HG03558 (cell line): ENCODE measurements around the gene FGF4.

Experiments used
- ATAC-seq: cut with Tn5 transposase; IDR thresholded peaks from one replicate; pipeline ENCODE4 v1.9.1; 2021; ENCODE audit warnings: moderate number of reproducible peaks; ENCODE audit not compliant: unreplicated experiment; ENCODE audit errors: extremely low read depth

The FGF4 gene, protein sequence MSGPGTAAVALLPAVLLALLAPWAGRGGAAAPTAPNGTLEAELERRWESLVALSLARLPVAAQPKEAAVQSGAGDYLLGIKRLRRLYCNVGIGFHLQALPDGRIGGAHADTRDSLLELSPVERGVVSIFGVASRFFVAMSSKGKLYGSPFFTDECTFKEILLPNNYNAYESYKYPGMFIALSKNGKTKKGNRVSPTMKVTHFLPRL

DNA sequence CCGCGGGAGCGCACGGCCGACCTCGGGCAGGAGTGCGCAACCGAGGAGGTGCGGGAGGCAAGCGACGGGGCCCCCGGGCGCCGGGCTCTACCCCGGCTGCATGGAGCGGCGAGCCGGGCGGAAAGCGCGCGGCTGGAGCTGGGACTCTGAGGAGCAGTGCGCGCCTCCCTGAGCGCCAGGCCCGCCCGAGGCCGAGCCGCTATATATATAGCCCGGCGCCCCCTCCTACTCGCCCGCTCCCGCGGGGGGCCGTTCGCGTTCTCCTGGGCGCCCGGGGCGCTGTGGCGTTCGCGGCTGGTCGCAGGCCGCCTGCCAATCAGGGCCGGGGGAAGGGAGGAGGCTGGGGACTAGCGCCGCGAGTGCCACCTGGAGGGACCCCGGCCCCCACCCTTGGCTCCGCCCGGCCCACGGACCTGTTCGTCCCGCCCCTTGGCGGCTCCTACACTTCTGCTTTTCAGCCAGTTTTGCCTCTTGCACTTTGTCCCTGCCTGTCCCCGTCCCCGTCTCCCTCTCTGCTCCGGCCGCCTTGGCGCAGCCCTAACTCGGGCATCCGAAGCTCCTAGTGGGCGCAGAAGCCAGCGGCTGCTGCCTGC, at the start of gene FGF4:
TSS of gene FGF4 (minus strand) at position 179 of the 593 bp plus-strand sequence. CDS start 257 bp downstream, outside the sequence.
- no peak for ATAC-seq

DNA sequence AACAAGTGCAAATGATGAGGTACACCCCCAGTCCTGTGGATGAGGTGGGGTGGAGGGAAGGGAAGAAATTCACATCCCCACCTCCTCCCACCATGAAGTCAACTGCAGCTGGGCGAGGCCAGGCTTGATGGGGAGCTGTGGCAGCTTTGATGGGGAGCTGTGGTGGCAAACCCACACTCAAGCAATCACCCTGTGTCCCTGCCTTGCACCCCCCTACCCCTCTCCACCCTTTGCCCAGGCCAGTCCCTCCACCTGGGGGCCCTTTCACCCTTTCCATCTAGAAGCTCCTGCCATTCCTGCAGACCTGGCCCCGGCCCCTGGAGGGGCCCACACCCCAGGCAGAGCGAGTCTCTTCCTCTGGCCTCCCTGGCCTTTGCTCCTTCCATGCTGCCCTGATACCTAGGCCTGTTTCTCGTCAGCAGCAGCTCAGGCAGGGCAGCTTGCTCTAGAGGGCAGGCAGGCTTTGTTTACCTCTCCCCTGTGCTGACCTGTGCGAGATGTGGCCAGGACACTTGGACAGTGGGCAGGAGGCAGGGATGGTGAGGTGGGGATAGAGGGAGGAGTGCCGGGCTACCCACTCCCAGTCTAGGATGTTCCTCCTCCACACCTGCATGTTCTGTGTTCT, 48.6 kb upstream of the FGF4 start:
- ATAC-seq, result no peak

DNA sequence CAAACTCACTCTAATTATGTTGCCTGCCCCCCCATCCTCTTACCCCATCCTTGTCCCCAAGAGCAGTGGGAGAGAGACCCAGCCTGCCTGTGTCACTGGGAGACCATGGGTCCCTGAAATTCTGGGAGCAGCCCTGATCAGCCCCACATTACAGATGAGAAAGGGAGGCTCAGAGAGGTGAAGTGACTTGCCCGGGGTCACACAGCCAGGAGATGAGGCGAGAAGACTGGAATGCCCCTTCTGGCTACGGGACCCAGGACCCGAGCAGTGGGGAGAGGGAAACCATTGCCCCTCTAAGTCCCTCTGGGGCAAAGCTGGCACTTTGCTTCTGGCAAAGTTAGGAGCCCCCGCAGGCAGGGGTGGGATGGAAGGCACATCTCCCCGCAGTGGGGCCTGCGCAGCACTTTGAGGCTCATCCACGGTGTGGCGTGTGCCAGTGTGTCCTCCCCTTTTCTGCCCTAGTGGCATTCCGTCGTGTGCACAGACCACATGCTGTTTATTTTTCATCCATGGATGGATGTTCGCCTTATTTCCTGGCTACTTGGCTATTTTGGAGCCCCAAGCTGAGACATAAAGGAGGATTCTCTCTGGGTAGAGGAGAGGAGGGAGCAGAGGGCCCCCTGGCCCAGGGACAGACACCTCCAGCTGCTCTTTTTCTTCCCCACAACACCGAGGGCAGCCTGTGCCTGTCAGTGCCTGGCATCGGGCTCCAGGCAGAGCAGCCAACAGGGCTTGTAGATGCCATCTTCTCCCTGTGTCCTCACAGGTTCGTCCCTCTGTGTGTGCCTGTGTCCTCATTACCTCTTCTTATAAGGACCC, 47.7 kb upstream of the FGF4 start:
- ATAC-seq, result no peak

DNA sequence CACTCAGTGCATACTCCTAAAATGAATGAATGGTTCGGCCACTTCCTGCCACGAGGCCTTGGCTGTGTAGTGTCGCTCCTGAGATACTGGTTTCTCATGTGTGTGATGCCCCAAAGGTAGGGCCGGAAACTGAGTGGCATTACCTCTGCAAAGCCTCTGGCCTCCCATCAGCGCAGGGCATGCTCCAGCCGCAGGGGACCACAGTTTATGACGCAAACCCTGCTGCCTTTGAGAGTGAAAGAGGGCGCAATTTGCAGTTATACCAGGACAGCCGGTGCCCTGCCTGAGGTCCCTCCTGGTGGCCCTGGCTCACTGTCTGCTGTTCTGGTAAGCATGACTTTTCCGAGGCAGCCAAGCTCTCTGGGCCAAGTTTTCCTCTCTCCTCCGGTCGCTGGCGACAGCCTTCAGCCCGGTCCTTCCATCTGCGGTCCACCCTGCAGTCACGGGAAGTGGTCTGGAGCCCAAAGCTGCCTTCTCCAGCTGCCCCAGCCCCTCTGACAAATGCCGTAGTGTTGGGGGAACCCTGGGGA, 46.4 kb upstream of the FGF4 start:
- no peak for ATAC-seq

DNA sequence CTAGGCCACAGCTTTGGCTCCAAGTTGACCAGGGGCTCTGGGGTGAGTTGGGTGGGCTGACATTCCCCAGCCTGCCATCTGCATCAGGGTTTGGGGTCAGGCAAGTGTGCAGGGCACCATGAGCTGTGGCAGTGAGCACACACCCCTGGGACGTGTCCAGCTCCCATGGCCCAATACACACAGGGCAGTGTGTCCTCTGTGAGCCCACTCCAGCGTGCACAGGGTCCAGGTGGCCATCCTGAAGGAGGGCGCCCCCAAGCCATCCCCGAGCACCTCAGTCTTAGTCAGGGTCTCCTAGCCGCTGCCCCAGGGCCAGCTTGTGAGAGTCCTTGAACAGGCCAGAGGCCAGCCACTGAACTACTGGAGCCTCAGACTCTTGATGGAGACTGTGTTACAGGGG, 45.3 kb upstream of the FGF4 start:
- ATAC-seq, result no peak

DNA sequence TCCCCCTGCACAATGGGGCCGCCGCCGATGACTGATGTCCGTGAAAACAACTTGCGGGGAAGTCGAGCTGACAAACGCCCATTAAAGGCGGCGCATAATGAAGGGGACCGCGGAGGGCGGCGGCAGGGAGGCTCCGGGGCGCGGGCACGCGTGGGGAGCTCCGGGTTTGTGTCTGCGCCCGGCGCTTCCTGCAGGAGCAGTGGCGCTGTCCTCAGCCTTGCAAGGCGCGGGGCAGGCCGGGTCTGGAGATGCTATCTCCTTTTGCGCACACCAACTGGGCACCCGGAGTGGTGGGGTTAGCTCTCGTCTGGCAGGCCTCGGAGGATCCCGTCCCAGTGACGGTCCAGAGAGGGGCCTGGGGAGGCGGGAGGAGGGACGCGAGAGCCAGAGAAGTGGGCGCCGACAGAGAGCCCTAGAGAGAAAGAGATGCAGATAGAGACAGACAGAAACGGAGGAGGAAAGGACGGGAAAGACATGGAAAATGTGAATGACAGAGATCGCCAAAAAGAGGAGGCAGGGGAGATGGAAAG, 44.5 kb upstream of the FGF4 start:
- ATAC-seq, result no peak

DNA sequence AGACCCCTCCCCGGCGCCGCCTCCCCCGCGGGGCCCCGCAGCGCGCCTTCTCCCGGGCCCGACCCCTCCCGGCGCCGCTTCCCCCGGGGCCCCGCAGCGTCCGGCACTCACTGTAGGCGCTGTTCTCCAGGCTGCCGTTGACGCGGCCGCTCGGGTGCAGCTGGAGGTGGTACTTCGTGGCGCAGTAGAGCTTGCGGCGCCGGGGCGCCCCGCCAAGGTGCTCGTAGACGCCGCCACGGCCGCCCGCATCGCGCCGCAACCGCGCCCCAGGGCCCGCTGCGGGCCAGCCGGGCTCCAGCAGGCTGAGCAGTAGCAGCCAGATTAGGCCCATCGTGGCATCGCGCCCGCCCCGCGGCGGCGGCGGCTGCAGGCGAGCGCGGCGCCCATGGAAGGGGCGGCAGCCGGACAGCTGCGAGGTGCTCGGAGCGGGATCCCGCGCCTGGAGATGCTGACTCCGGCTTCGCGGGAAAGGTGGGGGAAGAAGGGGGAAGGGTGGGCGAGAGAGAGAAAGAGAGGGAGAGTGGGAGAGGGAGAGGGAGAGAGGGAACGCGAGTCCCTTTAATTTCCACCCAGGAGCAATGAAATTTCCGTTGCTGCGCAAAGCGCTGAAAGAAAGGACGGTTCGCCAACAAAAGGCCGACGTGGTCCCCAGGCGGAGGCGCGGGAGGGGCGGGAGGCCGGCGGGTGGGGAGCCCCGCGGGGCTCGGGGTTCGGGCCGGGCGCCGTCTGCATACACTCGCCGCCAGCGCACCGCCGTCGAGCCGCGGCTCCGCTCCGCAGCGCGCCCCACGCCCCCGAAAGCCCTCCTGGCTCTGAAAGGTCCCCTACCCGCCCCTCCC, 43.7 kb upstream of the FGF4 start, which contains the start of gene FGF3:
TSS of gene FGF3 (minus strand) at position 814 of the 839 bp plus-strand sequence. CDS start at position 331, 483 bp downstream.
- ATAC-seq, result no peak

DNA sequence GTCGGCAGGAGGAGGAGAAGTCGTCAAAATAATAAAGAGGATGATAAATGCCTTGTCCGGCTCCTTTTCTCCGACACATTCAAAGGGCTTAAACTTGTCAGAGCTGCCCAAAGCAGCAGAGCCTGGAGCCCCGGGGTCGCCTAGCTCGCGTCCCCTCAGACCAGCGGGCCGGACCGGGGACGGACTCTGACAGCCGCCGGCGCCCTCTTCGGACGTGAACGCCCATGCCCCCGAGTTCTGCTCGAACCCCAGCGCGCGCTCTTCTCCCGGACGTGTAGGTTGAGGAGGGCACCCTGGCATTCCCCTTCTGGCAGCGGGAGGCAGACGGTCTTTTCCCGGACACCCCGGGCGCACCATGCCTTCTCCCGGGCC, 43.1 kb upstream of the FGF4 start:
- ATAC-seq, result no peak

DNA sequence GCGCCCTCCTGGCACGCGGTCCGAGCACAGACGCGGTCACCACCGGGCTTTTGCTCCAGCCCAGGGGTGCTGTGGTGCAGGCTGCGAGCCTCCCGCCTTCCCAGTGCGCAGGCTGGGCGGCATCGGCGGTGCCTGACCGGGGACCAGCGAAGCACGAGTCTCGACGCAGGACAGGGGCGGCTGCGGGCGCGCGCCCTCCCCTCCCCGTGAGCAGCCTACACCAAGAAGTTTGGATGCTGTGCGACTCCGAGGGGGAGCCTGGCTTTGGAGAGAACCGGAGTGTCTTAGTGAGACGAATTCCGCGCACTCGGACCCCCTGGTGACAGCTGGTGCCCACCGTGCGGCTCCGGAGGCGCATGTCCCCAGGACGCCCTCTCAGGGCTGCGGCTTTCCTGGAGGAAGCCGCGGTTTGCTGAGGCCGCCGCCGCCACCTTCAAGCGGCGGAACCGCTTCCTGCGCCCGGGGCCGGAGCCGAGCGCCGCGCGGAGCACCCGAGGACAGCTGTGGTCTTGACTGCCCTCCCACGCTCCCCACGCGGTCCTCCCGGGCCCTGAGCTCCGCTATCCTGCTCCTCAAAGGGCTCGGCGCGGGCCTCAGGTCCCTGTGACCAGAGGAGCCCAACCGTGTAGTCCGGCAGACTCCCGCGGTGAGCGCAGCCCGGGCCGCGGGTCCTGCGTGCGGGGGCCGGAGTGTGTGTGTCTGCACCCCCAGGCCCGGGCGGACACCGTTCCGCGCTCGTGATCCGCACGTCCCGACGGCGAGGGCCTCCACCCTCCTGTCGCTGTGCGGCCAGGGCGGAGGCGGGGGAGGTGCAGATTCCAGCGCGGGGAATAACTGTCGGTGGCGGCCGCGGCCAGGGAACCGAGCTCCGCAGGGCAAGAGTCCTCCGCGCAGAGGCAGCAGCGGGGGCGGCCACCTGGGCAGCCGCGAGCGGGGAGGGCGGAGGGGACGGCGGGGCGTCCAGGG, 42.4 kb upstream of the FGF4 start:
- ATAC-seq, result no peak

DNA sequence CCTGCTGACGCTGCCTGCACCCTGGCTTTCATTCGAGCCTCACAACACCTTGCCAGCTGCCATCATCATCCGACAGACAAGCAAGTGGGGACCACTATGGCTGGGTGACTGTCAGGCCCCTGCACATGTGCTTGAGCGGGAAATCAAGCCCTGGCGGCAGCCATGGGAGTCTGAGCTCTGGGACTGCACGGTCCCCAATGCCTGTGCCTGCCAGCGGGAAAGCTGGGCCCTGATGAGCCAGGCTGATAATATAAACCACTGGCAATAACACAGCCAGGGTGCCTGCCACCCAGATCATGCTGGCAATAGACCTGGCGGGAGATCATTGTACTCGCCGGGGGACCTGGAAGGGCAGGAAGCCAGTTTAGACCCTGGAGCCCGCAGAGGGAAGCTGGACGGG, 41.5 kb upstream of the FGF4 start:
- no peak for ATAC-seq

DNA sequence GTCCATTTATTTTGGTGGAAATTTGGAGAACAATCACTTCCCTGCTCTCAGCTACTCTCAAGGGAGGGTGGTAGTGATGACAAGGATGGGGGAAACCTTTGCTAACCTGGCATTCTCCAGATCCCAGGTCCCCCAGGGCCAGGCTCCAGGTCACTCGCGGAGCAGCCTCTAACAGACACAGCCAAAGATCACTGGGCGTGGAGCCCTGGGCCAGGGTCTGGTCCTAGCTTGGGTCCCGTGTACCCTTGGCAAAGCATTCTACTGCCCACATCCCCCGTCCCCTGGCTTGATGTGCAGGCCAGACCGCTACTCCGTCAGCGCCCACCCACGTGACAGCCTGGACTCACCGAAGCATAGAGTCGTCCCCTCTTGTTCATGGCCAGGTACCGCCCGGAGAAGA, 40.8 kb upstream of the FGF4 start:
- ATAC-seq, result no peak

DNA sequence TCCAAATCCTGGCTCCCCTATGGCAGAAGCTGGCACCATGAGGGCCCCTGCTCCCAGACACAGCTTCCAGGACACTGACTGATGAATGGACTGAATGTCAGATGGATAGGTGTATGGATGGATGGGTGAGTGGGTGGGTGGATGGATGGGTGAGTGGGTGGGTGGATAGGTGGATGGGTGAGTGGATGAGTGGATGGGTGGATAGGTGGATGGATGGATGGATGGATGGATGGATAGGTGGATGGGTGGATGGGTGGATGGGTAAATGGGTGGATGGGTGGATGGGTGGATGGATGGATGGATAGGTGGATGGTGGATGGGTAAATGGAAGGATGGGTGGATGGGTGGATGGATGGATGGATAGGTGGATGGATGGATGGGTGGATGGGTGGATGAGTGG, 39.8 kb upstream of the FGF4 start:
- no peak for ATAC-seq

DNA sequence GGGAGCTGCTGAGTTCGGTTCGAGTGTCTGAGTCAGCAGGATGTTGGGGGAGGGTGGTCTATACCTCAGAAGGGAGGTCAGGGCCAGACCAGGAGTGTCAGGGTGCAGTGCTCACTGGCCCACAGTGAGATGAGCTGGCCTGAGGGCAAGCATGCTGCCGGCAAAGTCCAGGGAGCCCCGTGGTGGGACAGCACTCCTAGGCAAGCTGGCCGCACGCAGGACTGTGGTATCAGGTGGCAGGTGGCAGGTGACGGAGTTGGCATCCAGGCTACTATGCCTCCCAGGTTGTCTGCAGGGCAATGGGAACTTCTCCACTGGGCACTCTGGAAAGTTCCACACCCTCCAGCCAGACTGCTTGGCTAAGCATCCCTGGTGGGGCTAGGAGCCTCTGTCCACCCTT, 39.3 kb upstream of the FGF4 start:
- no peak for ATAC-seq

DNA sequence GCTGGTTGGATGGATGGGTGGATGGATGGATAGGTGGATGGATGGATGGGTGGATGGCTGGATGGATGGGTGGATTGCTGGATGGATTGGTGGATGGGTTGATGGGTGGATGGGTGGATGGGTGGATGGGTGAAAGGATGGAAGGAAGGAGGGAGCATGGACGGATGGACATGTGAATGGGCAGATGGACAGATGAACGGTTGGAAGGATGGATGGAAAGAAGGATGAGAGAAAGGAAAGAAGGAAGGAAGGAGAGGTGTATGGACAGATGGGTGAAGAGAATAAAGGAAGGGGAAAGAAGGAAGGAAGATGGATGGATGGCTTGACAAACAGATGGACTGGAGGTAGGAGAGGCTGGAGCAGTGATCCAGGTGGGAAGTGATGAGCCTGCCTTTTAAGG, 38.7 kb upstream of the FGF4 start:
- no peak for ATAC-seq

DNA sequence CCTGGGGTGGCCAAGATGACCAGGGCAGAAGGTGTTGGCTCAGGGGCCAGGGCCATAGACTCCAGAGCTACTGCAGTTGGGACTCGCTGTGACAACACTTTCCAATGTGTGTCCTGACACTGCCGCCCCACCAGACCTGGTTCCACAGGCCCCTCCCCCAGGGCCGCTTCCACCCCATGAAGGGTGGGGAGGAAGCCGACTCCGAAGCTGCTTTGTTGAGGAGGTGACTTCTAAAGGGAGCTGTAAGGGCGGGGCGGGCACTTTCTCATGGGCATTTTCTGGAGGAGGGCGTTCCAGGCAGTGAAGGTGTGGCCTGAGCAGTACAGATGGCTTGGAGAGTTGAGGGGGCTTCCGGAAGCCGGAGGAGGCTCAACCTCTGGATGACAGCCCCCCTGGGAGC, 37.8 kb upstream of the FGF4 start:
- ATAC-seq, result no peak

DNA sequence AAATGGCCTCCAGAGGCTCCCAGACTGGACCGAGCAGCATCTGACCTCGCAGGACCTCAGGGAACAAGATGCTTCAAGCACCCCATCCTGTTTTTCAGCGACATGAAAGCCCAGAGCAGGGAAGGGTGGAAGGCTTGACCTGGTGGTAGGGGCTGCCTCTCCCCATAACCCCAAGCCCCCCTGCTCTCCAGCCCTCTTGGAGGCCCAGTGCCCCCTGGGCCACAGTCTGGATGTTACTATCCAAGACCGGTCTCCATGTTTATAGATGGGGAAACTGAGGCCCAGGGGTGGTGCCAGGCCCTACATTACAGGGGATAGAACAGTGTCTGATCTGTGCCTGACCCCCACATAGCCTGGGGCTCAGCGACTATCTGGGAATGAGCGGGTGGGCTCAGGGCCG, 37.1 kb upstream of the FGF4 start:
- no peak for ATAC-seq

DNA sequence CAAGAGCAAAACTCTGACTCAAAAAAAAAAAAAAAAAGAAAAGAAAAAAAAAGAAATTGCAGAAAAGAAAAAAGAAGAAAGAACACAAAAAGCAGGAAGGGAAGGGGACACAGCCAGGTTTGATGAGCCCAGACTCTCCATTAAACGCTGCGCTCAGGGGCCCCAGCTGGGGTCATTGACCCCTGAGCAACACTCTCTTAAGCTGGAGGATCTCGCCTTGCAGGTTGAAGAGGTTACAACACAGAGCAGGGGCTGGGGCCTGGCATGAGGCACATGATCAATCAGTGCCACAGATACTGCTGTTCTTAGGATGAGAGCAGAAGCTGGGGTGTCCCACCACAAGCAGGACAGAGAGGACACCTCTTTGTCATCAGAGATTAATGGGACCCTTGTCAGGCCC, 36.3 kb upstream of the FGF4 start:
- no peak for ATAC-seq

DNA sequence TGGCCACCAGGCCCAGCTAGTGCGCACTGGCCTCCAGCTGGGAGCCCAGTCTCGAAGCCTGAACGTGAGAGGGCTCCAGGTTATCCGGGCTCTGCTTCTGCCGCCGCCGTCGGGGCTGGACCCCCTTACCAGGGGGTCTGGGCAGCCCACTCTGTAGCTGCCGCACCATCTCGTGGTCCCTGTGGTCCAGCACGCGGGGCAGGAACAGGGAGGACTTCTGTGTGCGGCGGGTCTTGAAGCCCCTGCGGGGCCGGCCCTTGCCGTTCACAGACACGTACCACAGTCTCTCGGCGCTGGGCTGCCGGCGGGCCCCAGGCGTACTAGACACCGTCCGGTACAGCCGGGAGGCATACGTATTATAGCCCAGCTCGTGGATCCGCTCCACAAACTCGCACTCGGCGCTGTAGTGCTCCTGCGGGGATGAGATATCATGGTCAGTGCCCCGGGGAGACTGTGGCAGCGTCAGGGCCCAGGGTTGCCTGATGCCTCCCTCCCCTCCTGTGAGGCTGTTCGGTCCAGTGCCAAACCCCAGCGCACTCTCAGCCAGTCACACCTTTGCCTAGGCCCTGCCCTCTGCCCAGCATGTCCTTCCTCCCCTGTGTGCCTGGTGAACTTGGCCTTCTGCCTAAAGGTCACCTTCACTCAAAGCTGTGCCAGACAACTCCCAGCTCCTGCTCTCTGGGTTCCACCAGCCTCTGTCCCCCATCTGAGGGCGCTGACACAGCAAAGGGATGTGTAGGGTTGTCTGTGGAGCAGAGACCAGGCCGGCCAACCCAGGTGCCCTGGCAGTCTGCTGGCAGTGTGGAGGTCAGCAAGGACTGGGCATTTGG, 35.4 kb upstream of the FGF4 start:
- ATAC-seq, result no peak
